ENCODE measurements around the gene CASKIN2. TPM values are rescaled to one million over a fixed set of nuclear protein-coding genes. Genes with fewer than 3 reads are reported as not detected.

Gene CASKIN2
- total RNA-seq, 4 donors from 2014 or later = 13.7 to 46.0 (median 15.6) TPM

DNA sequence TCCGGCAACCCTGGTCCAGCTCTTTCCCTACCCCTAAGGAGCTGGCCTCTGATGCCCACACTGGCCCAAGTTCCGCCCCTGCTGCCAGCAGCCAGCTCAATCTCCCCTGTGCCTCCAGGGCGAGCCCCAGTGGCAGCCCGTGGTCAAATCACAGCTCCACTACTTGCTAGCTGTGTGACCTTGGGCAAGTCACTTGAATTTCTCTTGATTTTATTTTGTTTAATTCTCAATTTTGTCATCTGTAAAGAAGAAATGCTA, 10.3 kb downstream of the CASKIN2 start:
- H3K4me1 ChIP-seq = peaks cover 0 to 75% (median 10%) of the 10 kb centered on the region in 3 donors
- no CpG with 5 or more reads among the region's 4 CpGs for WGBS, 2 donors (ENCODE audit: low coverage in 1 of 2)
- no peak for TF ChIP-seq POLR2AphosphoS5 (IDR thresholded peaks at IDR 0.05)
- no peaks in the 10 kb centered on the region for H3K27me3 ChIP-seq
- peaks cover 0 to 84% of the 10 kb centered on the region in 2 donors for H3K36me3 ChIP-seq
- H3K4me3 ChIP-seq = no peak overlapping the region
- no peaks in the 10 kb centered on the region for H3K9me3 ChIP-seq
- ATAC-seq = no peak
- H3K27ac ChIP-seq = peak overlapping the region in 2 of 4 donors; percentile 45 to 63

DNA sequence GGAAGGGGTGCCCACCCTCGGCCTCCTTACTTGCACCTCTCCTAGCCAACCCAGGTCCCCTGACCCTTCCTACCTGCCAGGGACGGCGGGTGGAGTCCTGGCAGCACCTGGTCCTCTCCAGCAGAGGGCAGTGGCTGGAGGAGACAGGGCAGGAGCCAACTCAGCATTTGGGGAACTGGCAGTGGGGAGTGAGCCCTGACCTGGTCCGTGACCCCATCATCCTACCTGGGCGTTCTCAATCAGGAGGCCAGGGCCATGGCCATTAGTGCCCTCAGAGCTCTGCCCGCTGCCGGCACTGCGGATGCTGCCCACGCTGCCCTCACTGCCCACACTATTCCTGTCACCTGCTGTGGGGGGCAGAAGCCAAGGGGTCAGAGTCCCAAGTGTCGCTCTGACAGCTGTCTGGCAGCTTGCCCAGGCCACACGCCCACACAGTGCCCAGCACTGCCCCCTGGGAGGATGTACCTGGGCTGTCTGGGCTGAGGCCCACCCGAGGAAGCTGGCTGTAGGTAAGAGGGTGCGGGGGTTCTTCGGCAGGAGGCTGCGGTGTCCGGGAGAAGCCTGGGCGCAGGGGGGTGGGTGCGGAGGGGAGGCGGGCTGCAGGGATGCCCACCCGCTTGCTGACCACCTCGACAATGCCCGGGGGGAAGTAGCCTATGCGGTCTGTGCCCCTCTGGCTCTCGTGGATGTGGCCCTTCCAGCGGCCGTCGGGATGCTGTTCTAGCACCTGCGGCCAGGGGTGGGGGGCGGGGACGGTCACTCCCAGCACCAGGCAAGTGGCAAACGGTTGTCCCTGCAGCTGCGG, 10.8 kb downstream of the CASKIN2 start:
- Histone ChIP-seq H3K9me3 (no peaks in the 10 kb centered on the region), H3K27ac (peak overlapping the region in 3 of 4 donors; percentile 45 to 70 (median 63)), H3K4me3 (no peak overlapping the region), H3K36me3 (peaks cover 0 to 84% of the 10 kb centered on the region in 2 donors), H3K27me3 (no peaks in the 10 kb centered on the region), H3K4me1 (peaks cover 0 to 75% (median 15%) of the 10 kb centered on the region in 3 donors)
- TF ChIP-seq EP300 (IDR thresholded peaks at IDR 0.05) = no peak
- TF ChIP-seq, protein P1, sequence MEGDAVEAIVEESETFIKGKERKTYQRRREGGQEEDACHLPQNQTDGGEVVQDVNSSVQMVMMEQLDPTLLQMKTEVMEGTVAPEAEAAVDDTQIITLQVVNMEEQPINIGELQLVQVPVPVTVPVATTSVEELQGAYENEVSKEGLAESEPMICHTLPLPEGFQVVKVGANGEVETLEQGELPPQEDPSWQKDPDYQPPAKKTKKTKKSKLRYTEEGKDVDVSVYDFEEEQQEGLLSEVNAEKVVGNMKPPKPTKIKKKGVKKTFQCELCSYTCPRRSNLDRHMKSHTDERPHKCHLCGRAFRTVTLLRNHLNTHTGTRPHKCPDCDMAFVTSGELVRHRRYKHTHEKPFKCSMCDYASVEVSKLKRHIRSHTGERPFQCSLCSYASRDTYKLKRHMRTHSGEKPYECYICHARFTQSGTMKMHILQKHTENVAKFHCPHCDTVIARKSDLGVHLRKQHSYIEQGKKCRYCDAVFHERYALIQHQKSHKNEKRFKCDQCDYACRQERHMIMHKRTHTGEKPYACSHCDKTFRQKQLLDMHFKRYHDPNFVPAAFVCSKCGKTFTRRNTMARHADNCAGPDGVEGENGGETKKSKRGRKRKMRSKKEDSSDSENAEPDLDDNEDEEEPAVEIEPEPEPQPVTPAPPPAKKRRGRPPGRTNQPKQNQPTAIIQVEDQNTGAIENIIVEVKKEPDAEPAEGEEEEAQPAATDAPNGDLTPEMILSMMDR (IDR thresholded peaks at IDR 0.05) = peak in 3 of 4 experiments; percentile 37 to 61 (median 56)
- no peak for ATAC-seq
- no CpG with 5 or more reads among the region's 32 CpGs for WGBS, 2 donors (ENCODE audit: low coverage in 1 of 2)

DNA sequence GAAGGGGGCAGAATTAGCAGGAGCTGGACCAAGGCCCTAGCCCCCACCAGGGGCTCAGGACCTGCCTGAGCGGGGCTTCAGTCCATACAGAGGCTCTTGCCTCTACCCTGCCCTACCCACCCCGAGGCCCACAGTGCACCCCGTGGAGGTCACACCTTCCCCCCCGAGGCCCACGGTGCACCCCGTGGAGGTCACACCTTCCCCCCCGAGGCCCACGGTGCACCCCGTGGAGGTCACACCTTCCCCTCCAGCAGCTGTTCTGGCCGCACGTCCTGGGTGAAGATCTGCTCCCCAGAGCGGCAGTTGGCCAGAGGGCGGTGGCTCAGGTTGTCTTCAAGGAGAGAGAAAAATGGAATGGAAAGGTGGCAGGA, 11.4 kb downstream of the CASKIN2 start:
- Histone ChIP-seq H3K9me3 (no peaks in the 10 kb centered on the region), H3K36me3 (peaks cover 0 to 89% of the 10 kb centered on the region in 2 donors), H3K4me3 (no peak overlapping the region), H3K27me3 (no peaks in the 10 kb centered on the region), H3K4me1 (peaks cover 0 to 75% (median 16%) of the 10 kb centered on the region in 3 donors), H3K27ac (peak overlapping the region in 3 of 4 donors; percentile 45 to 70 (median 63))
- 7% methylated on average over 2 of the region's 13 CpGs; no CpG with 5 or more reads in 1 of the 2 donors for WGBS, 2 donors (ENCODE audit: low coverage in 1 of 2)
- TF ChIP-seq, protein P1 (IDR thresholded peaks at IDR 0.05) = no peak
- TF ChIP-seq EP300 (IDR thresholded peaks at IDR 0.05) (no peak), POLR2A (IDR thresholded peaks at IDR 0.05) (no peak), POLR2AphosphoS5 (IDR thresholded peaks at IDR 0.05) (no peak)
- ATAC-seq = no peak

DNA sequence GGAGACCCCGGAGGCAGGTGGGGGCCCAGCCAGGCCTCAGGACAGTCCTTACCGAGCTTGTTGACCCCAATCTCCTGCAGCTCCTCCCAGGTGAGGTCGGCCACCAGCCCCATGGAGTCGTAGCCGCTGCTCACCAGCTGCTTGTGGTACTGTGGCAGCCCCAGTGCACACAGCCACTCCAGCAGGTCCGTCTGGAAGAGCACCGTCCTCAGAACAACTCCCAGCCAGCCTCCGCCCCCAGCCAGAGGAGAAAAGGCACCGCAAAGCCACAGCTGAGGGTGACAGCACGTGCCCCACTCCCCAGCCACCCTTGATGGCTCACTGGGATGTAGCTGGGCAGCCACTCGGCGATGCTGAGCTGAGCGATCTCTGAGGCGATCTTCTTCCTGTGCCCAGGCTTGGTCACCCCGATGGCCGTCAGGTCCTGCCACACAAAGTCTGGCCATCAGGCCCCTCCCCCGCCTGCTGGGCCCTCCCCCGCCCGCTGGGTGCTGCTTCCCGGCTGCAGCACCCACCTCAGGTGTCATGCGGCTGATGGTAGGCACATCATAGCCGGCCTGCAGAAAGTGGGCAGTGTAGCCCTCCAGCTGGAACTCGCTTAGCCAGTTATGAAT, 11.9 kb downstream of the CASKIN2 start:
- peak overlapping the region in 3 of 4 donors; percentile 63 to 73 (median 70) for H3K27ac ChIP-seq
- no peaks in the 10 kb centered on the region for H3K27me3 ChIP-seq
- H3K36me3 ChIP-seq = peaks cover 0 to 94% of the 10 kb centered on the region in 2 donors
- no peak overlapping the region for H3K4me3 ChIP-seq
- no peaks in the 10 kb centered on the region for H3K9me3 ChIP-seq
- H3K4me1 ChIP-seq = peaks cover 0 to 75% (median 12%) of the 10 kb centered on the region in 3 donors
- no peak for ATAC-seq
- TF ChIP-seq, protein P1 (IDR thresholded peaks at IDR 0.05) = no peak
- TF ChIP-seq EP300 (IDR thresholded peaks at IDR 0.05) (no peak), POLR2A (IDR thresholded peaks at IDR 0.05) (no peak), POLR2AphosphoS5 (IDR thresholded peaks at IDR 0.05) (no peak)
- WGBS, 2 donors (ENCODE audit: low coverage in 1 of 2) = 87% methylated on average over 3 of the region's 23 CpGs; no CpG with 5 or more reads in 1 of the 2 donors

DNA sequence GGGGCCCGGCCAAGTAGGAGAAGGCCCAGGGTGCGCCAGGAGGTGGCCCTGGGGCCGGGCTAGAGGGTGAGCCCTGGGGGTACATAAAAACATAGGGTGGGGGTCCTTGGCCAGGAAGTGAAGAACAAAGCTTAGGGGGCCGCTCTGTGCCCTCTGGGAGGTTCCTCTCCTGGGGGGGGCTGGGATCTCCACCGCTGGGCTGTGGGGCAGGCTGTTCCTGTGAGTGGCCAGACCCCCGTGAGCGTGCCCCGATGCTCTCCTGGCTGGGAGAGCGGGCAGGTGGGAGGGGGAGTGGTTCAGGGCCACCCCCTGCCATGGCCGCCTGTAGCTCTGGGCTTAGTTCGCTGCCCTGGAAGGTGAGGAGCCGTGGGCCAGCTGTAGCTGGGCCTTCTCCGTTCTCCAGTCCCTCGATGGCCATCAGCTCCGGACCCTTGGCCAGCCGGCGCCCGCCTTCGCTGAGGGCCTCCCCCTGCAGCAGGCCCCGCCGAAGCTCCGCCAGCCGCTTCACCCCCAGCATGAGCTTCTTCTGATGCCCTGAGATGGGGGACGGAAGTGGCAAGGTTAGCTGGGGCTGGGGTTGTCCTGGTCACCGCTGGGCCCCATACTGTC, 12.5 kb downstream of the CASKIN2 start:
- H3K36me3 ChIP-seq = peaks cover 0 to 98% of the 10 kb centered on the region in 2 donors
- H3K27ac ChIP-seq = peak overlapping the region in 3 of 4 donors; percentile 70 to 74 (median 73)
- WGBS, 2 donors (ENCODE audit: low coverage in 1 of 2) = no CpG with 5 or more reads among the region's 25 CpGs
- TF ChIP-seq POLR2A (IDR thresholded peaks at IDR 0.05) (no peak), EP300 (IDR thresholded peaks at IDR 0.05) (no peak), POLR2AphosphoS5 (IDR thresholded peaks at IDR 0.05) (no peak)
- TF ChIP-seq, protein P1 (IDR thresholded peaks at IDR 0.05) = no peak
- no peak for ATAC-seq
- no peaks in the 10 kb centered on the region for H3K27me3 ChIP-seq
- H3K9me3 ChIP-seq = no peaks in the 10 kb centered on the region
- H3K4me3 ChIP-seq = no peak overlapping the region
- H3K4me1 ChIP-seq = peaks cover 0 to 74% (median 9%) of the 10 kb centered on the region in 3 donors
